GM19328 (cell line): ENCODE data around the gene MICALL2.

Source experiments
- ATAC-seq: cut with Tn5 transposase; IDR thresholded peaks from one replicate; pipeline ENCODE4 v1.9.1; 2021; ENCODE audit warnings: mild to moderate bottlenecking, moderate library complexity; ENCODE audit not compliant: unreplicated experiment

MICALL2 gene

DNA sequence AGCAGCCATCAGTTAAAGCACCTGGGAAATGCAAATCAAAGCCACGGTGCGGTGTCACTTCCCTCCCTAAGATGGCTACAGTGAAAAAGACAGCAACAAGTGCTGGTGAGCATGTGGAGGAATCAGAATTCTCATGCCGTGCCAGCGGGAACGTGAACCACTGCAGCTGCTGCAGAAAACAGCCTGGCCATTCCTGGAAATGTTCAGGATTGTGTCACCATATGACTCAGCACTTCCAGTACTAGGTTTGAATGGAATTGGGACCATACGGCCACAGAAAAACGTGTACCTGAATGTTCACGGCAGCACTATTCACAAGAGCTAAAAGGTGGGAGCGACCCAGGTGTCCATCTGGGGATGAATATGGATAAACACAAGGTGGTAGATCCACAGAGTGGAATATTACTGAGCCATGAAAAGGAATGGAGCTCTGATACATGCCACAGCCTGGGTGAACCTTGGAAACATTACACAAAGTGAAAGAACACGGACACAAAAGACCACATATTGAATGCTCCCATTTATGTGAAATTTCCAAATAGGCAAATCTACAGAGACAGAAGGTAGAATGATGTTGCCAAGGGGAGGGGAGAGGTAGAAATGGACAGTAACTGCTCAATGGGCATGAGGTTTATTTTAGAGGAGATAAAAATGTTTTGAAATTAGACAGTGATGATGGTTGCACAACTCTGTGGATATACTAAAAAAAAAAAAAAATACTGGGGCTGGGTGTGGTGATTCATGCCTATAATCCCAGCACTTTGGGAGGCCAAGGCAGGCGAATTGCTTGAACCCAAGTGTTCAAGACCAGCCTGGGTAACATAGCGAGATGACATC lies 61.6 kb downstream of the MICALL2 start:
- ATAC-seq: no peak

- no peak for ATAC-seq
Observed at GRCh38 chr7:1396195-1396594, 63.1 kb downstream of the MICALL2 start.

- no peak for ATAC-seq
Observed at GRCh38 chr7:1395211-1396070, 63.8 kb downstream of the MICALL2 start.

GRCh38 chr7:1394371-1394770 lies 64.9 kb downstream of the MICALL2 start:
- ATAC-seq: no peak

DNA sequence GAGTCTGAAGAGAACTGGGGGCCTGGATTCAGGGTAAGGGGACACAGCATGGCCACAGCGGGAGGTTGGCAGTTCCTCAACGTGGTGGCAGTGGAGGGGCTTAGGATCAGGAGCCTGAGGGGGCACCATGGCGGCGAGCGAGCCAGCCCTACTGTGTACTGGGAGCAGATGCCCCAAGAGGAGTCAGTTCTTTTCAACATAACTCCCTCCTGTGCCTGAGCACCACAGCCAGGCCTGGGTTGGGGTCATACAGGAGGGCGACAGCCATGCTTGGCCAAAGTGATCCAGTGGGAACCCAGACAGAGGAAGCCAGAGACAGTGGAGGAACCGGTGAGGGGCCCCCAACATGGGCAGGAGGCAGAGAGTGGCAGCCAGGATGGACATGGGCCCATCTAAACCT lies 65.8 kb downstream of the MICALL2 start:
- ATAC-seq: no peak

DNA sequence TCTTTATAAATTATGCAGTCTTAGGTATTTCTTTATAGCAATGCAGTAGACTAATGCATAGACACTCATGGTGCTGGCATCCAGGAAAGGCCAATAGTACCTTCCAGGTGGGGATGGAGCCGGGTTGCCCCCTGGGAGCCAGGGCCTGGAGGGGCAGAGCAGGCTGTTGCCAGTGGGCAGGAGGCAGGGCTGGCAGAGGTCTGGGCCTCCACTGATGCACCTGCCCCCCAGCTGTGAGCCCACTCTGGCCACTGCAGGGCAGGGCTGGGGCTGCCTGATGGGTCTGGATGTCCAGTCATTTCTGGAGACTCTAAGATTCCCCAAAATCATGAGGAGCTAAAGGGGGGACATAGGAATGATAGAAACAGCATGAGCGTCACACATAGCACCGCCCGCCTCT lies 66.7 kb downstream of the MICALL2 start:
- no peak for ATAC-seq

DNA sequence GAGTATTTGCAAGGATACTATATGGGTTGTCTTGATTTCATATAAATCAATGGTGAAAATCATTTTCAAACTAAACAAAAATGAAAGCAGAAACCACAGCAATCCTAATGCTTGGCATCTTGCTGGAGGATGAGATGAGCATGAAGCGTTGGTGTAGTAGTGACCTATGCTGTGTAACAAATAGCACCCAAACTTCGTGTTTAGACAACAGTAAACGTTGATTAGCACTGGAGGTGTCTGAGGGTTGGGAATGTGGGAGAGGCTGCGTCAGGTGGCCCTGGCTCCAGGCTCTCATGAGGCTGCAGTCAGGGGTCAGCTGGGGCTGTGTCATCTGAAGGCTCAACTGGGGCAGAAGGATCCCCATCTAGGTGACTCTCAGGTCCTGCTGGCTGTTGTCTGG lies 67.8 kb downstream of the MICALL2 start:
- no peak for ATAC-seq

DNA sequence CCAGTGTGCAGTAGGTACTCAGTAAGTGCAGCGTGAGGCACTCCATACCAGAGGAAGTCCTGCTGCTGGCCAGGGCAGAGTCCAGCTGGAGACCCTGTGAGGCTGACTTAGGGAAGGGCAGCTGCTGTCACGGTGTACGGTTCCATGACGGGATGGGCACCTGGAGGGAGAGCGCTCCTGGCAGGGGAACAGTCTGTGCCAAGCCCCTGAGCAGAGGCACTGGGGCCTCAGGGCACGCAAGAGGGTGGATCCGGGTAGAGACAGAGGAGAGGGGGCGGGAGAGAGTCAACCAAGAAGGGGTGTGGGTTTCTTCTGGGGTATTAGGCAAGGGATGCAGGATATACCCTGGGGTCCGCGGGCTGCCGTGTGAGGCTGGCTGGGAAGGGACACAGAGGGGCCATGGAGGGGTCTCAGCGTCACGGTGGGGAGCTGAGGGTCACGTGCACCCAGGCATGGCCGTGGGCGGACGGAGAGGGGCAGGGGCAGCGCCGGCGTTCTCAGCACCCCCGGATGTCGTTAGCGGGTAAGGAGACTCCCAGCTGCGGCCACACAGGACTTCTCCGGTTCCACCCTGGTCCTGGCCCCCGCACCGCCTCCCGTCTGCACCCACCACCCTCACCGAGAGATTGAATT lies 70.5 kb downstream of the MICALL2 start:
- ATAC-seq: no peak

DNA sequence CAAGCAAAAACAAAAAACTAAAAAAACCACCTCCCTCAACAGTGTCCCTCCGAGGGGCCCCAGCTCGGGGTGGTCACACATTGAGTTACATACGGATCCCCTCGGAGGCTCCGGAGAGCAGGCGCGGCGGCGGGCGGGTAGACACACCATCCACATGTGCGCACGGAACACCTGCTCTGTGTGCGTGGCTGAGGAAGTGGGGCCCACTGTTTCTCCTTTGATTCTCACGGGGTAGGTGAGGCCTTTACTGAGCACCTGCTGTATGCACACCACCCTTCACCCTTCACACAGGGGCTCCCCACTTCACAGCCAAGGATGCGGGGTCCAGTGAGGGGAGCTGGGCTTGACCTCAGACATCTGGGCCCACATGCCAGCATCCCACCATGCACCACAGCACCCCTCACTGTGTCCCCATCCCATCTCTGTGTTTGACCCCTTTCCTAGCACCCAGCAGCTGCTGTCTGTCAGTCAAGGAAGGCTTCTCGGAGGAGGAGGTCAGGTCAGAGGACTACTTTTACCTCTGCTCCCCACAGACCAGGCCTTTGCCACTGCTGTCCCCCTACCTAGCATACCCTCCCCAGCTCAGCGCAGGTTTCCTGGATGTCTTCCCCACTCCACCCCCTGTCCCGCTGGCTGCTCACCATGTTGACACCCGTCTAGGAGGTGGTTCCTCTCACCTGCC lies 71.1 kb downstream of the MICALL2 start:
- ATAC-seq: no peak

DNA sequence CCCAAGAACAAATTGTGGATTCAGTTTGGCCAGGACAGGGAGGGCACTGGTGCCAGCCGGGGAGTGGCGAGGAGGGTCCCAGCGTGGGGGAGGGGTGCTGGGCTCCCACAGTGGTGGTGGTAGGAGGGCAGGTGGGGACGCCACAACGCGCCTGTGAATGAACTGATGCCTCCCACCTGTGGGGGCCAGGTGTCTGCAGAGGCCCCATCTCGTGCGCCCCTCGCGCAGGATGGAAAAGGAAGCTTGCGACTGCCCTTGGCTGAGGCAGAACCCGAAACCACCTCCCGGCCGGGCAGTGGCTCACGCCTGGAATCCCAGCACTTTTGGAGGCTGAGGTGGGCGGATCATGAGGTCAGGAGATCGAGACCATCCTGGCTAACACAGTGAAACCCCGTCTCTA lies 72.0 kb downstream of the MICALL2 start:
- ATAC-seq: no peak

- no peak for ATAC-seq
Observed at GRCh38 chr7:1386623-1387220, 72.5 kb downstream of the MICALL2 start.

DNA sequence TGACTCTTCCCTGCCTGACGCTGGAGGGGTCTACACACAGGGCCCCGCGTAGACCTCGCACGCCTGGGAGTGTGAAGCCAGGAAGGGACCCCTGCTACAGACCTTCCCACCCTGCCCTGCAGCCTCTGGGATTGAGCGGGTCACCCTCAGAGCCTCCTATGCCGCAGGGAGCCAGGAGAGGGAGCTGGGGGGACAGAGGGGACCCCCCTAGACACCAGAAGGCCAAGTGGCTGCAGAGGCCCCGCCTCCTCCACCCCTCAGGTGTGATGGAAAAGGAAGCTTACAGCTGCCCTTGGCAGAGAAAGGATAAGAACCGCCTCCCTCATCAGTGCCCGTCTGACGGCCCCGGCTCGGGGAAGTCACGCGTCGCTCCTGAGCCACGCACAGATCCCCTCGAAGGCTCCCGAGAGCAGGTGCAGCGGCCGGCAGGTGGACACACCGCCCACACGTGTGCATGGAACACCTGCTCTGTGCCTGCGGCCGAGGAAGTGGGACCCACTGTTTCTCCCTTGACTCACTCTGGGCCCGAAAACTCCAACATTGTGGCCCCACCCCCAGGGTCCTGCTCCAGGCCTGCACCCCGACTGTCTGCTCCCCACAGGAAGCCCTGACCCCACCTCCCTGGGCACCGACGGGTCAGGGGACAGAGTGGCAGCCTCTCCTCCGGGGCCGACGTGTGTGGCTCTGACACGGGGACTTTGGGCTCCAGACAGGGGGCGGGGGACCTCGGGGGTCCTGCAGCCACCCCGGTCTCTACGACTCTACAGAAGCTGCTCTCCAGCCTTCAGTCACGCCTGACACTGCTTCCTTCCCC lies 73.3 kb downstream of the MICALL2 start:
- ATAC-seq: no peak

DNA sequence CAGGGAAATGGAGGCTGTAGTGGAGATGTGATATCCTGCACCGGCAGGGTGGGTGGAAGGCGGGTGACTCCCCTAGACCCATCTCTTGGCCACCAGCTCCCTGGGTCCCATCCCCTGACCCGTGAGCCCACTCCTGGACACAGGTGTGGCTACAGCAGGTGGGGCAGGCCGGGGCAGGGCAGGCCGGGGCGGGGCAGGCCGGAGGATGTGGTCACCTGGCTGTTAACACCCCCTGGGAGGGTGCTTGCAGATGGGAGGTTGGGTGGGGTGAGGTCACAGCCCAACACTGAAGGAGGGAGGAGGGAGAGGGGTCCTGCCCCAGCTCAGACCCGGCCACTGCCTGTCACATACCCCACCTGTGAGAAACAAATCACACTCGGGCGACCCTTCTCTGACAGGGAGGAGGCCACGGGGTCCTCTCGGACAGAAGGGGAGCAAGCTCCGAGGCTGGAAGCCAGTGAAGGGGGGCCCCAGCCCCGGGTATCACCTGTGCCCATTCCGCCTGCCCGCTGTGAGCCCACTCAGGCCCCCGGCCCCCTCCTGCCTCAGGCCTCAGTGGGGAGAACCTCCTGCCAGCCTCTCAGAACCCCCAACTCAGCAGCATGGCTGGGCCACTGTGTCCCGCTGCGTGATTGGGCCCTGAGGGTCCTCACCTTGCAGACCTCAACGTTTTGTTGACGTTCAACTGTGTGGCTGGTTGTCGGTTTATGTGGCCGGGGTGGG lies 74.0 kb downstream of the MICALL2 start:
- no peak for ATAC-seq
